NT2/D1 (cell line): ENCODE results near the gene PLA2G4D.

ENCODE experiments used
- SUZ12 ChIP-seq: IDR thresholded peaks from 2 replicates; pipeline ENCODE4 v1.6.1; 2011; ENCODE audit not compliant: insufficient read length, insufficient read depth; ENCODE audit errors: extremely low read depth
- YY1 ChIP-seq: IDR thresholded peaks from 2 replicates; pipeline ENCODE4 v1.6.1; 2011; ENCODE audit not compliant: insufficient read length, insufficient read depth
- ZNF274 ChIP-seq: IDR thresholded peaks from 2 replicates; pipeline ENCODE4 v1.6.1; 2011; ENCODE audit warnings: mild to moderate bottlenecking, low read depth, low read length

DNA sequence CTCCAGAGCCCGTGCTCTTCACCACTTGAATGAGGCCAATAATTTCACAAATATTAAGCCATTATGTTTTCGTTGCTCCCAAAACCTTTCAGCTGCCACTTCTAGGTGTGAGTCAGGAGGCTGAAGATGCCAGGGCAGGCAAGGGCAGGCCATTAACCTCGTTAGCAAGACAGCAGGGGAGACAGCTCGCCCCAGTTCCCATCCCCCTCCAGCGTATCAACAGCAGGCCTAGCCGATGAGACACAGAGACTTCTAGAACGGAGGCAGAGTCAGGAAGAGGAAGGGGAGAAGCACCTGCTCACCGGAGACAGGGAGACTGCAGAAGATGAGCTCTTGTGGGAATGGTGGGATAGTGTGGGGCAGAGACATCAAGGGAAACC is 45.6 kb downstream of the PLA2G4D start:
- TF ChIP-seq SUZ12 (no peak), YY1 (no peak), ZNF274 (no peak)
